H9 (cell line): ENCODE measurements around the gene PTPRK. TPM values are rescaled to one million over a fixed set of nuclear protein-coding genes. Genes with fewer than 3 reads are reported as not detected.

Experiments
- DNase-seq: peaks from one replicate; pipeline ENCODE4 v3.0.0-alpha.2; 2017
- H2AFZ ChIP-seq: one replicate; pipeline ENCODE4 v1.6.1; 2013; ENCODE audit warnings: mild to moderate bottlenecking, low read length, control low read depth, moderate library complexity
- H2AK5ac ChIP-seq: 2 replicates; pipeline ENCODE4 v1.6.1; 2013; ENCODE audit warnings: low read length, control low read depth, mixed read lengths; ENCODE audit not compliant: insufficient read length
- H2BK120ac ChIP-seq: one replicate; pipeline ENCODE4 v1.6.1; 2013; ENCODE audit warnings: low read depth, mild to moderate bottlenecking, low read length, control low read depth, inconsistent platforms; ENCODE audit not compliant: poor library complexity, severe bottlenecking
- H2BK12ac ChIP-seq: 2 replicates; pipeline ENCODE4 v1.6.1; 2013; ENCODE audit warnings: low read length, control low read depth, mixed read lengths, low read depth; ENCODE audit not compliant: insufficient read length
- H2BK15ac ChIP-seq: 2 replicates; pipeline ENCODE4 v1.6.1; 2013; ENCODE audit warnings: low read depth, low read length, control low read depth
- H2BK20ac ChIP-seq: one replicate; pipeline ENCODE4 v1.6.1; 2013; ENCODE audit warnings: low read depth, mild to moderate bottlenecking, low read length, control low read depth, inconsistent platforms; ENCODE audit not compliant: poor library complexity, severe bottlenecking
- H2BK5ac ChIP-seq: 2 replicates; pipeline ENCODE4 v1.6.1; 2013; ENCODE audit warnings: low read length, control low read depth, mixed read lengths; ENCODE audit not compliant: insufficient read length
- H3K14ac ChIP-seq: 2 replicates; pipeline ENCODE4 v1.6.1; 2013; ENCODE audit warnings: low read length, control low read depth; ENCODE audit not compliant: insufficient read depth
- H3K18ac ChIP-seq: 2 replicates; pipeline ENCODE4 v1.6.1; 2013; ENCODE audit warnings: low read depth, mild to moderate bottlenecking, mixed read lengths, low read length, control low read depth; ENCODE audit not compliant: insufficient read length
- H3K23ac ChIP-seq: 2 replicates; pipeline ENCODE4 v1.6.1; 2013; ENCODE audit warnings: low read length, control low read depth, mixed read lengths, low read depth; ENCODE audit not compliant: insufficient read length
- H3K23me2 ChIP-seq: 2 replicates; pipeline ENCODE4 v1.6.1; 2013; ENCODE audit warnings: low read depth, mild to moderate bottlenecking, mixed read lengths, low read length, control low read depth; ENCODE audit not compliant: insufficient read length, poor library complexity, severe bottlenecking
- H3K27ac ChIP-seq: 2 replicates; pipeline ENCODE4 v1.5.1; 2013; ENCODE audit warnings: low read length, control low read depth, mixed read lengths, low read depth; ENCODE audit not compliant: insufficient read length
- H3K27me3 ChIP-seq: 2 replicates; pipeline ENCODE4 v1.6.1; 2013; ENCODE audit warnings: low read length, control low read depth, inconsistent platforms; ENCODE audit not compliant: insufficient read depth
- H3K4ac ChIP-seq: 2 replicates; pipeline ENCODE4 v1.6.1; 2013; ENCODE audit warnings: low read depth, mild to moderate bottlenecking, control low read depth, inconsistent platforms, low read length, moderate library complexity
- H3K4me1 ChIP-seq: 2 replicates; pipeline ENCODE4 v1.6.1; 2013; ENCODE audit warnings: low read length, control low read depth, inconsistent platforms; ENCODE audit not compliant: insufficient read depth
- H3K4me2 ChIP-seq: 2 replicates; pipeline ENCODE4 v1.6.1; 2013; ENCODE audit warnings: low read length, control low read depth, mixed read lengths; ENCODE audit not compliant: insufficient read length, insufficient read depth
- H3K56ac ChIP-seq: 2 replicates; pipeline ENCODE4 v1.6.1; 2013; ENCODE audit warnings: low read depth, mild to moderate bottlenecking, mixed read lengths, low read length, control low read depth; ENCODE audit not compliant: insufficient read length
- H3K79me1 ChIP-seq: 2 replicates; pipeline ENCODE4 v1.6.1; 2013; ENCODE audit warnings: low read depth, mild to moderate bottlenecking, moderate library complexity, low read length, control low read depth, inconsistent platforms; ENCODE audit not compliant: insufficient read depth, poor library complexity, severe bottlenecking
- H3K79me2 ChIP-seq: 2 replicates; pipeline ENCODE4 v1.6.1; 2013; ENCODE audit warnings: low read length, control low read depth, inconsistent platforms; ENCODE audit not compliant: insufficient read depth
- H3K9ac ChIP-seq: 2 replicates; pipeline ENCODE4 v1.6.1; 2013; ENCODE audit warnings: low read length, control low read depth, mixed read lengths; ENCODE audit not compliant: insufficient read length; ENCODE audit errors: extremely low read depth
- H3K9me3 ChIP-seq: one replicate; pipeline ENCODE4 v1.6.1; 2013; ENCODE audit warnings: low read depth, low read length, inconsistent platforms; ENCODE audit not compliant: control insufficient read depth
- H3T11ph ChIP-seq: one replicate; pipeline ENCODE4 v1.6.1; 2013; ENCODE audit warnings: mild to moderate bottlenecking, low read length, control low read depth, inconsistent platforms
- H4K20me1 ChIP-seq: one replicate; pipeline ENCODE4 v1.6.1; 2013; ENCODE audit not compliant: control insufficient read depth, insufficient read length, insufficient read depth
- H4K5ac ChIP-seq: 2 replicates; pipeline ENCODE4 v1.6.1; 2013; ENCODE audit warnings: low read depth, mild to moderate bottlenecking, mixed read lengths, low read length, control low read depth; ENCODE audit not compliant: insufficient read length
- H4K8ac ChIP-seq: replicated peaks from 2 replicates; pipeline ENCODE4 v1.6.1; 2013; ENCODE audit warnings: low read length, control low read depth, mixed read lengths, low read depth; ENCODE audit not compliant: insufficient read length
- H4K91ac ChIP-seq: 2 replicates; pipeline ENCODE4 v1.6.1; 2013; ENCODE audit warnings: low read depth, mild to moderate bottlenecking, moderate library complexity, mixed read lengths, low read length, control low read depth; ENCODE audit not compliant: insufficient read length
- H3K27ac Mint-ChIP-seq, 3 experiments: 2 replicates in 2 of 3; 3 replicates in 1 of 3; pipeline ENCODE4 v1.8.0; 2020 to 2021; ENCODE audit warnings: mixed read lengths in 3 of 3, mild to moderate bottlenecking in 1 of 3, moderate library complexity in 1 of 3
- H3K27me3 Mint-ChIP-seq: 2 replicates; pipeline ENCODE4 v1.8.0; 2021; ENCODE audit warnings: low read depth, mild to moderate bottlenecking, moderate library complexity, mixed read lengths
- H3K36me3 Mint-ChIP-seq, 3 experiments: 2 replicates in 2 of 3; 3 replicates in 1 of 3; pipeline ENCODE4 v1.8.0; 2020 to 2021; ENCODE audit warnings: low read depth in 3 of 3, mixed read lengths in 3 of 3; ENCODE audit not compliant: insufficient read depth in 1 of 3
- H3K4me1 Mint-ChIP-seq, 2 experiments: 2 replicates each; pipeline ENCODE4 v1.8.0; 2020; ENCODE audit warnings: mixed read lengths in 2 of 2
- H3K4me3 Mint-ChIP-seq, 2 experiments: 2 replicates in 1 of 2; 3 replicates in 1 of 2; pipeline ENCODE4 v1.8.0; 2020 to 2021; ENCODE audit warnings: mild to moderate bottlenecking in 2 of 2, mixed read lengths in 2 of 2, moderate library complexity in 1 of 2
- H3K9me3 Mint-ChIP-seq, 2 experiments: 2 replicates in 1 of 2; 3 replicates in 1 of 2; pipeline ENCODE4 v1.8.0; 2020; ENCODE audit warnings: mild to moderate bottlenecking in 2 of 2, mixed read lengths in 2 of 2, moderate library complexity in 1 of 2
- CTCF ChIP-seq: fragments of 200-600 bp; sonication (generic); conservative IDR thresholded peaks from 3 replicates; pipeline ENCODE4 v1.8.0; 2021; ENCODE audit warnings: antibody characterized with exemption, mild to moderate bottlenecking
- total RNA-seq: library from RNA; stranded (reverse); gene quantifications from 2 replicates; pipeline ENCODE4 v1.2.1, GENCODE V29; 2021

PTPRK gene
- total RNA-seq, 1 experiment from 2014 or later, result 47.9 TPM

- Histone ChIP-seq H3K79me1 (peaks cover 3% of the 10 kb centered on the region), H3K27ac (no peak overlapping the region), H3K4me1 (no peaks in the 10 kb centered on the region), H4K8ac (no peak overlapping the region), H3K18ac (no peak overlapping the region), H3K9me3 (no peaks in the 10 kb centered on the region), H3K4me2 (no peak overlapping the region), H2BK5ac (no peak overlapping the region), H3K27me3 (no peaks in the 10 kb centered on the region), H3T11ph (no peak overlapping the region), H4K5ac (no peak overlapping the region), H3K23ac (no peak overlapping the region), H2BK12ac (no peak overlapping the region), H2AFZ (no peak overlapping the region), H4K20me1 (no peaks in the 10 kb centered on the region), H3K14ac (no peak overlapping the region), H2BK15ac (no peak overlapping the region), H4K91ac (no peak overlapping the region), H3K56ac (no peak overlapping the region), H3K23me2 (no peaks in the 10 kb centered on the region), H2AK5ac (no peak overlapping the region), H2BK120ac (no peak overlapping the region), H3K9ac (no peak overlapping the region), H2BK20ac (no peak overlapping the region), H3K79me2 (peaks cover 2% of the 10 kb centered on the region; the same call in 1 of the 2 replicates), H3K4ac (no peak overlapping the region)
- Mint-ChIP-seq H3K27me3 (no peaks in the 10 kb centered on the region), H3K4me3 (no peak overlapping the region), H3K27ac (peak overlapping the region in 1 of 3 experiments; percentile 1; a peak in 3 of 7 replicates), H3K36me3 (0 out of 7 replicates have a peak, but pooled peaks cover 0 to 5% (median 3%) of the 10 kb centered on the region in 3 experiments), H3K4me1 (peaks cover 7 to 9% of the 10 kb centered on the region in 2 experiments; a peak in 2 of 4 replicates), H3K9me3 (0 out of 5 replicates have a peak, but pooled peaks cover 0 to 2% of the 10 kb centered on the region in 2 experiments)
- DNase-seq, result no peak
- no peak for TF ChIP-seq CTCF
Observed at GRCh38 chr6:128422200-128422599, 98.2 kb downstream of the PTPRK start.
